SH-SY5Y (cell line): ENCODE results near the gene CCDC137.

ENCODE experiments used
- GATA2 ChIP-seq: IDR thresholded peaks from 2 replicates; pipeline ENCODE4 v1.6.1; 2011; ENCODE audit warnings: mild to moderate bottlenecking, low read depth, low read length
- GATA3 ChIP-seq: IDR thresholded peaks from 2 replicates; pipeline ENCODE4 v1.6.1; 2011; ENCODE audit warnings: low read depth, mild to moderate bottlenecking, low read length, moderate library complexity

Gene CCDC137

GRCh38 chr17:81713004-81713555, 46.5 kb downstream of the CCDC137 start:
- TF ChIP-seq GATA3 (no peak), GATA2 (no peak)

DNA sequence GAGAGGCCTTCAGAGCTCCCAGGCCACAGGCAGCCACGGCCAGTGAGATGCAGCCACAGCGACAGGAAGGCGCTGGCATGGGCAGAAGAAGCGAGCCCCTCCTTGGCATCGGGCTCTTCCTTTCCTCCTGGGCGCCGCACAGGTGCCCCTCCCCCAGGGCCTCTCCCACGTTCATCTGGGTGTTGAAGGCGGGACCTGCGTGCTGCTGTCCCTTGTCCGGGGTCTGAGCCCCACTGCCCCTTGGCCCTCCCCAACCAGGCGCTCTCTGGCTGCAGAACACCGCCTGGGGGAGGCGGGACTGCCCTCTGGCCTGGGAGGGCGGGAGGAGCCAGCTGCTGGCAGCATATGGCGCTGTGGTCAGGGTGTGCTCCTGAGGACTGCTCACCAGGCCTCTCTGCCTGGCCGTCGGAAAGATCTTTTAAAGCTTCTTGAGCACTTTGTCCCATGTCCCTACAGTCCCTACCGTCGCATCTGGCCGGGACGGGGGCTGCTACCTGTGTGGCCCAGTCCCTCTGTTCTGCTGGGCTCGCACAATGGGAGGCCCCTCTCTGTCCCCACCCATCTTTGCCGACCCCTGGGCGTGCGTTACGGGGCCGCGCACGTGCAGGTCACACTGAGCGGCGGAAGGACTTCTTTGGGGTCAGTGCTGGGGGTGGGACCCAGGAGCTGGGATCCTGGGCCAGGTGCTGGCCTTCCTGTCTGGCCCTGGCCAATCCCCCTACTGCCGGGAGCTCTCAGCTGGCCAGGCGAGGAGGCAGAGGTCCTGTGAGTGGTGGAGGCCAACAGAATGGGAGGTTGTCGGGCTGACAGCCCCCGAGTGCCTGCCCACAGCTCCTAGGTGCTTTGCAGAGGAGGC, 47.2 kb downstream of the CCDC137 start:
- TF ChIP-seq GATA2 (no peak), GATA3 (no peak)

DNA sequence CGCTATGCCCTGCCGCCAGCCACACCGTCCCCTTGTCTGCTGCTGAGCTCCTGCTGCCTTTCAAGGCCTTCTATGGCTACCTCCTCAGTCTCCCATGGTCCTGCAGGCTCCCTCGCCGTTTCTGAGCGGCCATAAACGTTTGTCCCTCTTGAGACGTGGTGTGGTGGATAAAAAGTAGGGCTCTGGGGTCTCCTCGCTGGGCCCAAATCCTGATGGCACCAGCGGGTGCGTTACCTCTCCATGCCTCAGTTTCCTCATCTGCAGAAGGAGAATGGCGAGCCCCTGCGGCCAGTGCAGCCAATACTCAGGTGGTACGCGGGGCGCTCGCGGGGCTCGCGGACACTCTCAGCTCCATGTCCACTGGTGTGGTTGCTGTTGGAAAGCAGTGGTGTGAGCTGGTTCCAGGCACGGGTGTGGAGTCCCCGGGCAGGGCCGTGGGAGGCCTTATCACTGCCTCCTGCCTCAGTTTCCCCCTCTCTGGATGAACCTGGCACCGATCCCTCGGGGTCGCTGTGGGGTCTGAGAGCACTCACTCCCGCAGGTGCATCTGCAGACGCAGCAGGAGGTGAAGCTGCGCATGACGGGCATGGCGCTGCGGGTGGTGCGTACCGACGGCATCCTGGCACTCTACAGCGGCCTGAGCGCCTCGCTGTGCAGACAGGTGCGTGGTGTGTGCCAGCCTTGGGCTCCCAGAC, 48.0 kb downstream of the CCDC137 start:
- TF ChIP-seq GATA2: no peak
- no peak for TF ChIP-seq GATA3

- TF ChIP-seq GATA2 (no peak), GATA3 (no peak)
Measured at GRCh38 chr17:81715107-81715871, 48.8 kb downstream of the CCDC137 start.

DNA sequence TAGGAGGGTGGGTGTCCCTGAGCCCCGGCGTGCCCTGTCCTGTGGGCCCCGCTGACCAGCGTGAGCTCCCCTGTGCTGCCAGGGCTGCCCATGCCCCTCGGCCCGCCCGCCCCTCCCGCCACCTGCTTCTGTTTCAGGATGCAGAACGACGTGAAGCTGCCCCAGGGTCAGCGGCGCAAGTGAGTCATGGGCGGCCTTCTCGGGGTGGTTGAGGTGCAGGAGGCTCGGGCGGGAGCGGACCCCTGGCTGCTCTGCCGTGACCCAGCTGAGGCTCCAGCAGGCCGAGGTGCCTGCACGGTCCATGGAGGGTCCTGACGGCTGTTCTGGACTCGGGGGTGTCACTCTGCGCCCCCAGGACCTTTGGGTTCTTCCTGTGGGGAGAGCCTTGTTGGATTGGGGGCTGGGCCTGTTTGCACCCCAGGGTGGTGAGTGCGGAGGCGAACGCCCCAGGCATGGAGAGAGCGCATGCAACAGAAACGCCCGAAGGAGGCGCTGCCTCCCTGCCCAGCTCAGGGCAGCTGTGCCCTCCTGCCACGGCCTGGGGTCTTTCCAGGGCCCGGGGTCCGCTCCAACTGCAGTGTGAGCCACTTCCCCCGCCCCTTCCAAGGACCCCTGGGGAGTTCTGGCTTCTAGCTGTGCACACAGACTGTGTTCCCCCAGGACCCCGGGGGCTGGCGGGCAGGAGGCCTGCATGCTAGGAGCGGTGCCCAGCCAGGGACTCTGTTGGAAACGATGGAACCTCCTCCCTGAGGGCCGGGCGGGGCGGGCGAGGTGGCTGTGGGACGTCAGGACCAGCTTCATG, 49.5 kb downstream of the CCDC137 start:
- no peak for TF ChIP-seq GATA3
- no peak for TF ChIP-seq GATA2

GRCh38 chr17:81716674-81716996, 50.1 kb downstream of the CCDC137 start:
- no peak for TF ChIP-seq GATA2
- TF ChIP-seq GATA3: no peak

DNA sequence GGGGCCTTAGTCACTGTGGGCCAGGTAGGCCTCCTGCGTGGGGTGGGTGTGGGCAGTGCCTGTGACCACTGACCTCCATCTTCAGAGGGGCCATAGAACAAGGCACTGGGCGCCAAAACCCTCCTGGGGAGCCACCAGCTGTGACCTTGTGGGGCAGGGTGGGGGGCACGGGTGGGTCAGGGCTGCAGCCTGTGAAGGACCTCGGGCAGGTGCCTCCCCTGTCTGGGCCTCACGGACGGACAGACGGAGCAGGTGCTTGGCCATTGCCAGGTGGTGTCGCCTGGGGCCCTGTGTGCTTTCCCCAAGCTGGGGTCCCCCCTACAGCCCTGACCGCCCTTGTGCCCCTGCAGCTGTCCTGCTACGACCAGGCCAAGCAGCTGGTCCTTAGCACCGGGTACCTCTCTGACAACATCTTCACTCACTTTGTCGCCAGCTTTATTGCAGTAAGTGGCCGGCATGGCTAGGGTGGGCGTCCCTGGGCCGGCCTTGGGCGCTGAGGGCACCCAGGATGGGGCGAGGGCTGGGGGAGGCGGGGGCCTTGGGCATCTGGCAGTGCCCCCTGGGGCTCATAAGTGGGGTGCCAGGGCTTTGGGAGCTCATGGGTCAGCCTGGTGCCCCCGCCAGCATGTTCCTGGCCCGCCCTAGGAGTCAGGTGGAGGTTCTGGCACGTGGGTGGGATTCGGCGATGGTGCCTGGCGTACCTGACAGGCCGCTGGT, 50.7 kb downstream of the CCDC137 start:
- TF ChIP-seq GATA2: no peak
- TF ChIP-seq GATA3: no peak

DNA sequence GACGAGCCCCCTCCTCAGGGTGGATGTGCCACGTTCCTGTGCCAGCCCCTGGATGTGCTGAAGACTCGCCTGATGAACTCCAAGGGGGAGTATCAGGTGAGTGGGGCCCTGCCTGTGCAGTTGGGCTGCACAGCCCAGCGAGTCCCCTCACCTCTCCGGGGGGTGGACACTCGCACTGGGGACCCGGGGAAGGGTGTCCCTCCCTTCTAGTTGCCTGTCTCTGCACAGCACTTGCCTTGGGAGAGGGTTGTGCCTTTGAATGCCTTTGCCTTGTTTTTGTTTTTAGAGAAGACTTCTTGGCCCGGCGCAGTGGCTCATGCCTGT, 51.2 kb downstream of the CCDC137 start:
- no peak for TF ChIP-seq GATA2
- TF ChIP-seq GATA3: no peak

- TF ChIP-seq GATA3 (no peak), GATA2 (no peak)
Measured at GRCh38 chr17:81719410-81720266, 53.1 kb downstream of the CCDC137 start.

- TF ChIP-seq GATA3: no peak
Measured at GRCh38 chr17:81720267-81721071, 53.9 kb downstream of the CCDC137 start.
